SU-DHL-6 (cell line): ENCODE data around the gene FNBP1L.

Experiments
- CTCF ChIP-seq: fragments of 200-600 bp; sonication (generic); IDR thresholded peaks from one replicate; pipeline ENCODE4 v1.5.1; 2017; ENCODE audit warnings: antibody characterized with exemption, mild to moderate bottlenecking, low read length, moderate library complexity; ENCODE audit not compliant: insufficient read depth, poor library complexity, severe bottlenecking
- EZH2phosphoT487 ChIP-seq: fragments of 200-600 bp; sonication (generic), shearing (Covaris generic); conservative IDR thresholded peaks from 2 replicates; pipeline ENCODE4 v1.6.1; 2018; ENCODE audit warnings: mild to moderate bottlenecking, antibody characterized with exemption, low read length, moderate library complexity, mixed read lengths

GRCh38 chr1:93576746-93577145 lies 128.8 kb downstream of the FNBP1L start:
- TF ChIP-seq CTCF (no peak), EZH2phosphoT487 (no peak)
